SK-N-SH (cell line): Measurements from ENCODE around the gene SRPK1. TPM values are rescaled to one million over a fixed set of nuclear protein-coding genes. Genes with fewer than 3 reads are reported as not detected.

Experiments
- EP300 ChIP-seq, 2 experiments: IDR thresholded peaks; 2 replicates each; pipeline versions ENCODE4 v1.4.0 to v1.6.1; 2012; ENCODE audit warnings: borderline replicate concordance in 1 of 2, low read depth in 1 of 2, low read length in 1 of 2
- EZH2phosphoT487 ChIP-seq: fragments of 200-600 bp; sonication (generic); IDR thresholded peaks from 2 replicates; pipeline ENCODE4 v1.6.1; 2017; ENCODE audit warnings: low read depth, mixed run types, mild to moderate bottlenecking, antibody characterized with exemption, moderate library complexity, borderline replicate concordance
- GABPA ChIP-seq: IDR thresholded peaks from 2 replicates; pipeline ENCODE4 v1.4.0; 2012; ENCODE audit warnings: low read depth, mild to moderate bottlenecking
- JUND ChIP-seq: IDR thresholded peaks from 2 replicates; pipeline ENCODE4 v1.4.0; 2012
- NFIC ChIP-seq: IDR thresholded peaks from 2 replicates; pipeline ENCODE4 v1.4.0; 2012; ENCODE audit warnings: borderline replicate concordance
- NRF1 ChIP-seq: IDR thresholded peaks from 2 replicates; pipeline ENCODE4 v1.6.1; 2012; ENCODE audit warnings: low read depth, mild to moderate bottlenecking, low read length
- POLR2AphosphoS5 ChIP-seq: IDR thresholded peaks from 2 replicates; pipeline ENCODE4 v1.6.1; 2012; ENCODE audit warnings: low read depth, low read length
- RAD21 ChIP-seq: IDR thresholded peaks from 2 replicates; pipeline ENCODE4 v1.6.1; 2012; ENCODE audit warnings: mild to moderate bottlenecking, low read length
- RCOR1 ChIP-seq: fragments of 150-350 bp; IDR thresholded peaks from 2 replicates; pipeline ENCODE4 v1.6.1; 2017; ENCODE audit warnings: antibody characterized with exemption, low read length
- RFX5 ChIP-seq: IDR thresholded peaks from 2 replicates; pipeline ENCODE4 v1.6.1; 2012; ENCODE audit warnings: mild to moderate bottlenecking, improper control_type of control experiment, low read length
- RXRA ChIP-seq: IDR thresholded peaks from 2 replicates; pipeline ENCODE4 v1.4.0; 2012; ENCODE audit warnings: low read depth, mild to moderate bottlenecking, borderline replicate concordance
- SIN3A ChIP-seq: IDR thresholded peaks from 2 replicates; pipeline ENCODE4 v1.6.1; 2012; ENCODE audit warnings: low read depth, mild to moderate bottlenecking, low read length, moderate library complexity, borderline replicate concordance
- SMC3 ChIP-seq: IDR thresholded peaks from 2 replicates; pipeline ENCODE4 v1.6.1; 2012; ENCODE audit warnings: low read depth, low read length, improper control_type of control experiment
- TCF12 ChIP-seq: IDR thresholded peaks from 2 replicates; pipeline ENCODE4 v1.4.0; 2012
- YY1 ChIP-seq: IDR thresholded peaks from 2 replicates; pipeline ENCODE4 v1.4.0; 2012; ENCODE audit warnings: low read depth, mild to moderate bottlenecking
- polyA plus RNA-seq, 3 experiments: library from polyadenylated mRNA; depleted of rRNA; stranded (reverse); fragments of >200 nt; gene quantifications; 2 replicates each; pipeline ENCODE4 v1.2.3, GENCODE V29; 2012
- TF ChIP-seq, protein P1 (sequence below): fragments of 150-350 bp; IDR thresholded peaks from 2 replicates; pipeline ENCODE4 v1.6.1; 2017; ENCODE audit warnings: antibody characterized with exemption, low read length, low read depth, borderline replicate concordance
- TF ChIP-seq, protein P2 (sequence below): fragments of 150-350 bp; IDR thresholded peaks from 2 replicates; pipeline ENCODE4 v1.6.1; 2016; ENCODE audit warnings: mild to moderate bottlenecking, low read depth, low read length
- TF ChIP-seq, protein P3 (sequence below): IDR thresholded peaks from 2 replicates; pipeline ENCODE4 v1.4.0; 2012; ENCODE audit warnings: low read depth, borderline replicate concordance
- TF ChIP-seq, protein P4 (sequence below): IDR thresholded peaks from 2 replicates; pipeline ENCODE4 v1.4.0; 2012; ENCODE audit warnings: low read depth, borderline replicate concordance

The SRPK1 gene
- polyA plus RNA-seq, 1 of the 3 experiments (the other 2 are of a cell fraction), result 10.6 TPM

DNA sequence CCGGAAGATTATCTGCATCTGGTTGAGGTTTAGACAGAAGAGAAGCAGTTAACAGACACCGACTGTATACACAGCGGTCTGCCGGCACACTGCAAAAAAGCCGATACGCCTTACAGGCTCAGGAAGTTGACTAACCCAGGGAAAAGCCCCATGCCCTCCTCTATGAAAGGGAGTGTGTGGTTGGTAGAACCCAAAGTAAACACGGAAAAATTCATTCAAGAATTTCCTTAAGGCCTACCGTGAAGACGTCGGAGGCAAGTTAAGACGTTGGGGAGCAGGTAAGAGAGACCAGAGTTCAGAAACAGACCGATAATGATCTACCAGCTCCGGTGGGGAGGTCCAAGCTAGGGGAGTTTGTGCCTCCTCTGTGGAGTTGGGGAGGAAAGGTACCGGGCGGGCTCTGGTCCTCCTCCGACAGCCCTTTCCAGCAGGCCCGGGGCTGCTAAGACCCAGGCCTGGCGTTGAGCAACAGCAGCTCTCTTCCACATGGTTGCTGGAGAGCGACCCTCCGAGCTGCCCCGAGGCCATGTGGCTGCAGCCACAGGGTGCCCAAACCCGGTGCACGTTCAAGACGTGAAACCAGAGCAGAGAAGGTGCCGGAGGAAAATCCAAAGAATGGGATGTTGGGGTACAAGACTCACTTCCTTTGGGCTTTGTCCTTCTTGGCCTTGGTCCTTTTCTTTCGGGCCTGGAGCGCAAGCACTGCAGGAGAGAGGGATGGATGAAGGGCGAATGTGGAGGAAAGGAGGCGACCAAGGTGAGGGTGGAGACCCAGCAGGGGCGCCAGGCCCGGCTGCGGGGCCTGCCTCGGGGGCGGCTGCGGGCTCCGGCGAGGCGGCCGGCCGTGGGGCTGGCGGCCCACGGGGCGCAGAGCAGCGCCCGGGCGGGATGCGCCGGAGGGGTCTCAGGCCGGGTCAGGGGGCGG, 809 bp downstream of the SRPK1 start (continued):
- TF ChIP-seq, protein P1, sequence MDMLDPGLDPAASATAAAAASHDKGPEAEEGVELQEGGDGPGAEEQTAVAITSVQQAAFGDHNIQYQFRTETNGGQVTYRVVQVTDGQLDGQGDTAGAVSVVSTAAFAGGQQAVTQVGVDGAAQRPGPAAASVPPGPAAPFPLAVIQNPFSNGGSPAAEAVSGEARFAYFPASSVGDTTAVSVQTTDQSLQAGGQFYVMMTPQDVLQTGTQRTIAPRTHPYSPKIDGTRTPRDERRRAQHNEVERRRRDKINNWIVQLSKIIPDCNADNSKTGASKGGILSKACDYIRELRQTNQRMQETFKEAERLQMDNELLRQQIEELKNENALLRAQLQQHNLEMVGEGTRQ, result no peak
- TF ChIP-seq TCF12, result no peak
- TF ChIP-seq JUND, result no peak
- TF ChIP-seq, protein P2, sequence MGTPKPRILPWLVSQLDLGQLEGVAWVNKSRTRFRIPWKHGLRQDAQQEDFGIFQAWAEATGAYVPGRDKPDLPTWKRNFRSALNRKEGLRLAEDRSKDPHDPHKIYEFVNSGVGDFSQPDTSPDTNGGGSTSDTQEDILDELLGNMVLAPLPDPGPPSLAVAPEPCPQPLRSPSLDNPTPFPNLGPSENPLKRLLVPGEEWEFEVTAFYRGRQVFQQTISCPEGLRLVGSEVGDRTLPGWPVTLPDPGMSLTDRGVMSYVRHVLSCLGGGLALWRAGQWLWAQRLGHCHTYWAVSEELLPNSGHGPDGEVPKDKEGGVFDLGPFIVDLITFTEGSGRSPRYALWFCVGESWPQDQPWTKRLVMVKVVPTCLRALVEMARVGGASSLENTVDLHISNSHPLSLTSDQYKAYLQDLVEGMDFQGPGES, result no peak
- TF ChIP-seq POLR2AphosphoS5, result no peak
- TF ChIP-seq RFX5, result no peak
- TF ChIP-seq EZH2phosphoT487, result no peak
- TF ChIP-seq NRF1, result no peak
- no peak for TF ChIP-seq NFIC
- TF ChIP-seq RCOR1, result no peak
- TF ChIP-seq GABPA, result no peak
- no peak for TF ChIP-seq SIN3A
- TF ChIP-seq RAD21, result no peak
- TF ChIP-seq EP300 (IDR thresholded peaks at IDR 0.05; ENCODE audit: borderline replicate concordance in 1 of 2, low read depth in 1 of 2, low read length in 1 of 2), result no peak
- no peak for TF ChIP-seq RXRA
- TF ChIP-seq SMC3, result no peak
- TF ChIP-seq, protein P3, sequence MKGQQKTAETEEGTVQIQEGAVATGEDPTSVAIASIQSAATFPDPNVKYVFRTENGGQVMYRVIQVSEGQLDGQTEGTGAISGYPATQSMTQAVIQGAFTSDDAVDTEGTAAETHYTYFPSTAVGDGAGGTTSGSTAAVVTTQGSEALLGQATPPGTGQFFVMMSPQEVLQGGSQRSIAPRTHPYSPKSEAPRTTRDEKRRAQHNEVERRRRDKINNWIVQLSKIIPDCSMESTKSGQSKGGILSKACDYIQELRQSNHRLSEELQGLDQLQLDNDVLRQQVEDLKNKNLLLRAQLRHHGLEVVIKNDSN, result no peak
- TF ChIP-seq, protein P4, sequence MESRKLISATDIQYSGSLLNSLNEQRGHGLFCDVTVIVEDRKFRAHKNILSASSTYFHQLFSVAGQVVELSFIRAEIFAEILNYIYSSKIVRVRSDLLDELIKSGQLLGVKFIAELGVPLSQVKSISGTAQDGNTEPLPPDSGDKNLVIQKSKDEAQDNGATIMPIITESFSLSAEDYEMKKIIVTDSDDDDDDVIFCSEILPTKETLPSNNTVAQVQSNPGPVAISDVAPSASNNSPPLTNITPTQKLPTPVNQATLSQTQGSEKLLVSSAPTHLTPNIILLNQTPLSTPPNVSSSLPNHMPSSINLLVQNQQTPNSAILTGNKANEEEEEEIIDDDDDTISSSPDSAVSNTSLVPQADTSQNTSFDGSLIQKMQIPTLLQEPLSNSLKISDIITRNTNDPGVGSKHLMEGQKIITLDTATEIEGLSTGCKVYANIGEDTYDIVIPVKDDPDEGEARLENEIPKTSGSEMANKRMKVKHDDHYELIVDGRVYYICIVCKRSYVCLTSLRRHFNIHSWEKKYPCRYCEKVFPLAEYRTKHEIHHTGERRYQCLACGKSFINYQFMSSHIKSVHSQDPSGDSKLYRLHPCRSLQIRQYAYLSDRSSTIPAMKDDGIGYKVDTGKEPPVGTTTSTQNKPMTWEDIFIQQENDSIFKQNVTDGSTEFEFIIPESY, result no peak
- TF ChIP-seq YY1, result no peak
